HCT116 (cell line): ENCODE data around the gene SNRNP40. TPM values are rescaled to one million over a fixed set of nuclear protein-coding genes. Genes with fewer than 3 reads are reported as not detected.
A peak's percentile ranks its signal among the peaks of the same experiment; 100 is the strongest.

Source experiments
- ATAC-seq: fragments of 200-7000 bp; cut with Tn5 transposase; 2 replicates; pipeline ENCODE4 v1.9.1; 2020; ENCODE audit warnings: mild to moderate bottlenecking, moderate library complexity
- Bru-seq: library from RNA; stranded (reverse); fragments of 400-500 nt; gene quantifications from one replicate; lab custom pipeline; 2021; lab: Mats Ljungman, UMichigan
- BruChase-seq, 2 experiments: library from RNA; stranded (reverse); fragments of 400-500 nt; gene quantifications; one replicate each; lab custom pipeline; 2021; lab: Mats Ljungman, UMichigan
- BruUV-seq: library from RNA; stranded (reverse); fragments of 400-500 nt; replicated peaks from 2 replicates; lab custom pipeline; 2021; lab: Mats Ljungman, UMichigan
- CTCF ChIA-PET: fragments of 300-600 bp; sonication (Branson Sonifier 250); formaldehyde crosslinking; loops from one replicate; lab custom pipeline; 2021; ENCODE audit warnings: antibody characterized with exemption; lab: Charles Lee
- POLR2A ChIA-PET: fragments of 300-600, 350-600 bp; sonication (Branson Sonifier 250); formaldehyde crosslinking; loops from one replicate; lab custom pipeline; 2021; ENCODE audit warnings: antibody characterized with exemption; lab: Charles Lee
- RAD21 ChIA-PET, 2 experiments: fragments of 300-600 bp; sonication (Branson Sonifier 250); formaldehyde crosslinking; loops; one replicate each; lab custom pipeline; 2023; ENCODE audit warnings: low total read pairs in 2 of 2; ENCODE audit not compliant: uncharacterized antibody in 2 of 2, unreplicated experiment in 2 of 2, low non-redundant PET in 1 of 2; lab: Charles Lee
- DNase-seq: peaks from one replicate; pipeline ENCODE4 v3.0.0-alpha.2; 2010; ENCODE audit warnings: low read depth, low spot score
- H2AFZ ChIP-seq: fragments of 200-600 bp; shearing (Covaris generic), sonication (generic); 2 replicates; pipeline ENCODE4 v1.6.1; 2017; ENCODE audit warnings: low read depth, mixed run types, mixed read lengths, antibody characterized with exemption, low read length; ENCODE audit not compliant: poor library complexity, severe bottlenecking
- H3K27ac ChIP-seq: 2 replicates; pipeline ENCODE4 v1.5.1; 2012; ENCODE audit warnings: low read depth, low read length
- H3K27me3 ChIP-seq: fragments of 200-600 bp; sonication (generic); 2 replicates; pipeline ENCODE4 v1.6.1; 2016; ENCODE audit warnings: mixed run types, low read length, mixed read lengths; ENCODE audit not compliant: insufficient read depth
- H3K36me3 ChIP-seq, 2 experiments: fragments of 200-500 bp in 1 of 2; fragments of 200-600 bp in 1 of 2; sonication (Bioruptor generic) in 1 of 2; sonication (generic) in 1 of 2; 2 replicates each; pipeline versions ENCODE4 v1.5.1 to v1.6.1; 2014 to 2016; ENCODE audit warnings: low read length in 2 of 2, inconsistent platforms in 1 of 2, mixed read lengths in 1 of 2, mixed run types in 1 of 2; ENCODE audit not compliant: insufficient read depth in 2 of 2, control insufficient read depth in 1 of 2
- H3K4me1 ChIP-seq, 2 experiments: fragments of 200-600 bp in 1 of 2; sonication (generic) in 1 of 2; 2 replicates each; pipeline versions ENCODE4 v1.5.1 to v1.6.1; 2012 to 2017; ENCODE audit warnings: low read length in 2 of 2, inconsistent platforms in 1 of 2, mild to moderate bottlenecking in 1 of 2, mixed read lengths in 1 of 2, mixed run types in 1 of 2, moderate library complexity in 1 of 2; ENCODE audit not compliant: insufficient read depth in 2 of 2, control insufficient read depth in 1 of 2
- H3K4me2 ChIP-seq: fragments of 200-600 bp; sonication (generic); 2 replicates; pipeline ENCODE4 v1.6.1; 2017; ENCODE audit warnings: mixed run types, low read length, mixed read lengths
- H3K4me3 ChIP-seq, 2 experiments: fragments of 200-600 bp in 1 of 2; sonication (generic) in 1 of 2; replicated peaks in 1 of 2; 2 replicates each; pipeline ENCODE4 v1.5.1; 2011 to 2016; ENCODE audit warnings: low read length in 2 of 2, control low read depth in 1 of 2, low read depth in 1 of 2, mild to moderate bottlenecking in 1 of 2, mixed read lengths in 1 of 2, mixed run types in 1 of 2
- H3K79me2 ChIP-seq: fragments of 200-600 bp; sonication (generic); 2 replicates; pipeline ENCODE4 v1.6.1; 2017; ENCODE audit warnings: mild to moderate bottlenecking, mixed run types, low read length, moderate library complexity, mixed read lengths; ENCODE audit not compliant: insufficient read depth
- H3K9ac ChIP-seq: fragments of 200-600 bp; sonication (generic); 2 replicates; pipeline ENCODE4 v1.6.1; 2016; ENCODE audit warnings: low read length, mixed read lengths
- H3K9me2 ChIP-seq: fragments of 200-600 bp; sonication (generic), shearing (Covaris generic); 2 replicates; pipeline ENCODE4 v1.6.1; 2017; ENCODE audit warnings: mixed run types, mild to moderate bottlenecking, moderate library complexity; ENCODE audit not compliant: insufficient read depth
- H3K9me3 ChIP-seq, 2 experiments: fragments of 200-500 bp in 1 of 2; fragments of 200-600 bp in 1 of 2; sonication (Bioruptor generic) in 1 of 2; sonication (generic) in 1 of 2; 2 replicates each; pipeline ENCODE4 v1.6.1; 2014 to 2017; ENCODE audit warnings: low read length in 2 of 2, mixed read lengths in 2 of 2, inconsistent platforms in 1 of 2, low read depth in 1 of 2, mild to moderate bottlenecking in 1 of 2, mixed run types in 1 of 2, moderate library complexity in 1 of 2; ENCODE audit not compliant: control insufficient read depth in 1 of 2, insufficient read depth in 1 of 2
- H4K20me1 ChIP-seq: fragments of 200-600 bp; sonication (generic), shearing (Covaris generic); 2 replicates; pipeline ENCODE4 v1.6.1; 2017; ENCODE audit warnings: mixed run types, mild to moderate bottlenecking, moderate library complexity; ENCODE audit not compliant: insufficient read depth
- EGR1 ChIP-seq: IDR thresholded peaks from 2 replicates; pipeline ENCODE4 v1.6.1; 2012; ENCODE audit warnings: low read depth
- JUND ChIP-seq: IDR thresholded peaks from 2 replicates; pipeline ENCODE4 v1.6.1; 2012
- POLR2A ChIP-seq: IDR thresholded peaks from 2 replicates; pipeline ENCODE4 v1.7.0; 2011; ENCODE audit warnings: borderline replicate concordance; ENCODE audit not compliant: insufficient read depth, insufficient read length; ENCODE audit errors: extremely low read depth
- POLR2AphosphoS5 ChIP-seq: IDR thresholded peaks from 2 replicates; pipeline ENCODE4 v1.6.1; 2011; ENCODE audit warnings: mild to moderate bottlenecking, low read depth, low read length, moderate library complexity
- RAD21 ChIP-seq: IDR thresholded peaks from 2 replicates; pipeline ENCODE4 v1.6.1; 2012; ENCODE audit warnings: low read depth, mild to moderate bottlenecking
- SIN3A ChIP-seq: IDR thresholded peaks from 2 replicates; pipeline ENCODE4 v1.6.1; 2012; ENCODE audit warnings: low read depth
- SP1 ChIP-seq: IDR thresholded peaks from 2 replicates; pipeline ENCODE4 v1.6.1; 2012; ENCODE audit warnings: low read depth
- SRF ChIP-seq: IDR thresholded peaks from 2 replicates; pipeline ENCODE4 v1.6.1; 2012; ENCODE audit warnings: low read depth
- YY1 ChIP-seq: IDR thresholded peaks from 2 replicates; pipeline ENCODE4 v1.6.1; 2011; ENCODE audit warnings: low read length, low read depth, moderate library complexity, mild to moderate bottlenecking; ENCODE audit not compliant: insufficient replicate concordance; ENCODE audit errors: extremely low read depth
- ZBTB33 ChIP-seq: IDR thresholded peaks from 2 replicates; pipeline ENCODE4 v1.6.1; 2011; ENCODE audit warnings: mild to moderate bottlenecking, low read length, moderate library complexity; ENCODE audit not compliant: insufficient replicate concordance; ENCODE audit errors: extremely low read depth
- ZFX ChIP-seq: fragments of 450-650 bp; IDR thresholded peaks from 2 replicates; pipeline ENCODE4 v1.6.1; 2017
- intact Hi-C: fragments of 100-400 bp; cut with micrococcal nuclease; formaldehyde crosslinking; loops from 2 replicates; pipeline ENCODE4 v1.10.0; 2022
- long read RNA-seq: library from polyadenylated mRNA; unstranded; transcript quantifications from one replicate; pipeline ENCODE4 v2.0.0, GENCODE V29; 2021; ENCODE audit not compliant: unreplicated experiment
- polyA plus RNA-seq: library from polyadenylated mRNA; unstranded; fragments of >200 nt; gene quantifications from 2 replicates; pipeline ENCODE4 v1.2.1, GENCODE V29; 2012; ENCODE audit warnings: missing spikeins
- total RNA-seq: library from RNA; stranded (reverse); gene quantifications from one replicate; pipeline ENCODE4 v1.2.1, GENCODE V29; 2021; ENCODE audit not compliant: unreplicated experiment
- TF ChIP-seq, protein P1 (sequence below): IDR thresholded peaks from 2 replicates; pipeline ENCODE4 v1.6.1; 2012

SNRNP40 gene
- total RNA-seq (91.8 TPM), Bru-seq, nascent RNA (percentile 89 among the genes with signal in this experiment), BruChase-seq, experiment 1, labeled RNA remaining after a 6-hour chase (percentile 85 among the genes with signal in this experiment), BruChase-seq, experiment 2, labeled RNA remaining after a 2-hour chase (percentile 80 among the genes with signal in this experiment)
- 58.0 and 70.7 TPM in 2 replicates for polyA plus RNA-seq
- long read RNA-seq, transcript SNRNP40-201 (10 exons, 1,597 nt) = major isoform, 160 of 170 reads
- long read RNA-seq, partial matches to known transcripts = 2 of 170 reads
- long read RNA-seq, other reads (novel, unspliced or antisense) = 8 of 170 reads

DNA sequence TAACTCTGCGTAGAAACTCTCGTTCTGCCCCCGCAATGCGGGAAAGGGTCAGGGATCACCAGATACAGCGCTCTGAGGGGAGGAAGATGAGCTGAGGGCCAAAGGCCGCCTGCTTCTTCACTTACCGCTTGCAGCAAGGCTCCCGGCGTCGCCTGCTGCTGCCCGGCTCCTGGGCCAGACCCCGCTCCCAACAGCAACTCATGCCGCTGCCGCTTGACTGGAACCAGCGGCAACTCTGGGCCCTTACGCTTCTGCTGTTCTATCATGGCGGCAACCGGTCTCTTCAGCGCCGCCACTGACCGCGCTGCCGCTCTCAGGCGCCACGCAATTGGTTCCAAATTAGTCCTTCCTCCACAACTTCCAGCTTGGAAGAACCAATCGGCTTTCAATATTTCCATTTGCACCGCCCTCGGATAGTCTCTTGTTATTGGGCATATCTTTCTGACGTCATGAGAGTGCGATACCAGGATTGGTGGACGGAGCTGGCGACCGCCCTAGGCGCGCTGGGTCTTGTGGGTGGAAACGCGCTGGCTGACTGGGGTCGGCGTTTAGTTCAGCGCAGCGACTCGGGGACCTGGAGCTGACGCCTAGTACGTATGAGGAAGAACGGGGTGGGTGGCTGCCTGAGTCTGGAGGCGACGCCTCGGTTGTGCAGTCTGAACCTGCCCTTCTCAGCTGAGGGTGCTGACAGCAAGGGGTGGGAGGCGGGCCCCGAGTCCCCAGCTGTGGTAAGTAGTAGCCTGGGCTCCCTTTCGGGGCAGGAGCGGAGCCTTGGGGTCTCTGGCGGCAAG, at the start of gene SNRNP40, which contains the start of gene ZCCHC17:
TSS of gene SNRNP40 (minus strand) at position 303 of the 791 bp plus-strand sequence. CDS start at position 266, 37 bp downstream.
TSS of gene ZCCHC17 (plus strand) at position 547 of the 791 bp plus-strand sequence. CDS start 13,067 bp downstream, outside the sequence.
- H3K27ac ChIP-seq = peak within 1 kb of the TSS; percentile 73
- H3K9me3 ChIP-seq = no peaks in the 10 kb centered on the region
- no TSS peak for BruUV-seq
- peaks cover 95% of the 10 kb centered on the region for H3K79me2 ChIP-seq
- H3K9ac ChIP-seq = peak within 1 kb of the TSS; percentile 97
- DNase-seq (peak; percentile 99), ATAC-seq (peak; percentile 98)
- TF ChIP-seq, protein P1, sequence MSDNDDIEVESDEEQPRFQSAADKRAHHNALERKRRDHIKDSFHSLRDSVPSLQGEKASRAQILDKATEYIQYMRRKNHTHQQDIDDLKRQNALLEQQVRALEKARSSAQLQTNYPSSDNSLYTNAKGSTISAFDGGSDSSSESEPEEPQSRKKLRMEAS = peak; percentile 63; the same call in 1 of the 2 replicates
- TF ChIP-seq POLR2AphosphoS5 (peak; percentile 90), ZBTB33 (no peak), RAD21 (no peak), ZFX (peak; percentile 70), SRF (peak; percentile 42), SP1 (peak; percentile 95), EGR1 (peak; percentile 55), YY1 (peak; percentile 91), JUND (no peak), POLR2A (peak; percentile 87), SIN3A (peak; percentile 78)
- RAD21 ChIA-PET = no interaction called here
- no peak within 1 kb of the TSS for H2AFZ ChIP-seq
- H4K20me1 ChIP-seq = no peaks in the 10 kb centered on the region
- no peaks in the 10 kb centered on the region for H3K27me3 ChIP-seq
- peak within 1 kb of the TSS; percentile 65 to 98 for H3K4me3 ChIP-seq
- peaks cover 4 to 22% of the 10 kb centered on the region in 2 experiments; a peak in 3 of 4 replicates for H3K4me1 ChIP-seq
- H3K9me2 ChIP-seq = no peaks in the 10 kb centered on the region
- POLR2A ChIA-PET = interaction anchor here (0.6 to 1.5 kb wide), 13 partner anchors 11 to 238 kb away, joined by 3 to 18 read pairs (median 4); no protein-coding TSS in a partner anchor
- CTCF ChIA-PET = interaction anchor here (1.0 to 1.6 kb wide), 3 partner anchors 111 to 115 kb away, joined by 3 to 8 read pairs (median 8); no protein-coding TSS in a partner anchor
- H3K36me3 ChIP-seq = peaks cover 14 to 20% of the 10 kb centered on the region in 2 experiments; a peak in 3 of 4 replicates
- peak within 1 kb of the TSS; percentile 96 for H3K4me2 ChIP-seq
- intact Hi-C loops = no loop called here
